ENCODE data around the gene SPATA20. TPM values are rescaled to one million over a fixed set of nuclear protein-coding genes. Genes with fewer than 3 reads are reported as not detected.

Gene SPATA20
- total RNA-seq, 3 donors from 2014 or later: 54.3 to 95.3 (median 65.4) TPM

- ATAC-seq (no peak), DNase-seq (peak in 1 of 3 donors; percentile 33)
- Histone ChIP-seq H3K4me3 (no peak overlapping the region), H3K36me3 (ENCODE audit: low read depth) (no peaks in the 10 kb centered on the region), H3K9me3 (no peaks in the 10 kb centered on the region), H3K4me1 (ENCODE audit: low read depth) (peaks cover 8% of the 10 kb centered on the region)
- intact Hi-C loops (cut with DNase I, micrococcal nuclease): no loop called here
- TF ChIP-seq CTCF (IDR thresholded peaks at IDR 0.05): no peak
Observed at GRCh38 chr17:50502301-50502990, 44.5 kb upstream of the SPATA20 start.

- Histone ChIP-seq H3K9me3 (no peaks in the 10 kb centered on the region), H3K4me1 (ENCODE audit: low read depth) (peaks cover 3% of the 10 kb centered on the region), H3K36me3 (ENCODE audit: low read depth) (no peaks in the 10 kb centered on the region), H3K4me3 (no peak overlapping the region)
- intact Hi-C loops (cut with DNase I, micrococcal nuclease): no loop called here
- ATAC-seq (peak; percentile 28), DNase-seq (peak in 1 of 3 donors; percentile 18)
- no peak for TF ChIP-seq CTCF (IDR thresholded peaks at IDR 0.05)
Observed at GRCh38 chr17:50505591-50506130, 41.3 kb upstream of the SPATA20 start.

- DNase-seq (peak in 1 of 3 donors; percentile 2), ATAC-seq (no peak)
- intact Hi-C loops (cut with DNase I, micrococcal nuclease): no loop called here
- H3K9me3 ChIP-seq: no peaks in the 10 kb centered on the region
- H3K36me3 ChIP-seq (ENCODE audit: low read depth): no peaks in the 10 kb centered on the region
- TF ChIP-seq CTCF (IDR thresholded peaks at IDR 0.05): no peak
- H3K4me3 ChIP-seq: no peak overlapping the region
- peaks cover 3% of the 10 kb centered on the region for H3K4me1 ChIP-seq (ENCODE audit: low read depth)
Observed at GRCh38 chr17:50506298-50506697, 40.7 kb upstream of the SPATA20 start.

- peaks cover 3% of the 10 kb centered on the region for H3K4me1 ChIP-seq (ENCODE audit: low read depth)
- peak; percentile 6 for TF ChIP-seq CTCF (IDR thresholded peaks at IDR 0.05)
- peak; percentile 64 for ATAC-seq
- intact Hi-C loops (cut with DNase I, micrococcal nuclease): no loop called here
- H3K9me3 ChIP-seq: no peaks in the 10 kb centered on the region
- H3K36me3 ChIP-seq (ENCODE audit: low read depth): no peaks in the 10 kb centered on the region
- H3K4me3 ChIP-seq: peak within 1 kb of the TSS; percentile 26
- peak; percentile 88 to 92 (median 88) for DNase-seq
Observed at GRCh38 chr17:50507871-50508572, 39.0 kb upstream of the SPATA20 start, which contains the start of gene MYCBPAP. Gene MYCBPAP (plus strand): TSS chr17:50508439. CDS start chr17:50508675, 236 bp downstream.

GRCh38 chr17:50508573-50509460 is 38.2 kb upstream of the SPATA20 start:
- intact Hi-C loops (cut with DNase I, micrococcal nuclease): no loop called here
- H3K36me3 ChIP-seq (ENCODE audit: low read depth): no peaks in the 10 kb centered on the region
- no peak for TF ChIP-seq CTCF (IDR thresholded peaks at IDR 0.05)
- peak in 1 of 3 donors; percentile 11 for DNase-seq
- no peaks in the 10 kb centered on the region for H3K9me3 ChIP-seq
- no peak for ATAC-seq
- H3K4me1 ChIP-seq (ENCODE audit: low read depth): peaks cover 3% of the 10 kb centered on the region
- H3K4me3 ChIP-seq: peak overlapping the region; percentile 26
